Adrenal gland (tissue), 19 donors: ENCODE measurements around the gene DHRS2. TPM values are rescaled to one million over a fixed set of nuclear protein-coding genes. Genes with fewer than 3 reads are reported as not detected.
A peak's percentile ranks its signal among the peaks of the same experiment; 100 is the strongest.

Source experiments
- DNase-seq, 7 donors: peaks; one replicate each; pipeline ENCODE4 v3.0.0-alpha.2; 2019 to 2020
- H3K27ac ChIP-seq, 5 donors: fragments of 200-600 bp; sonication (generic) in 4 of 5; 1 replicate in 3 of 5; 2 replicates in 2 of 5; pipeline versions ENCODE4 v1.5.1 to v1.8.0; 2016 to 2020; ENCODE audit warnings: mild to moderate bottlenecking in 1 of 5
- H3K27me3 ChIP-seq: fragments of 200-600 bp; 2 replicates; pipeline ENCODE4 v1.8.0; 2021
- H3K36me3 ChIP-seq, 2 donors: fragments of 200-600 bp; replicated peaks in 1 of 2; 1 replicate in 1 of 2; 2 replicates in 1 of 2; pipeline versions ENCODE4 v1.5.1 to v1.8.0; 2018 to 2022
- H3K4me1 ChIP-seq, 2 donors: fragments of 200-600 bp; replicated peaks in 1 of 2; 1 replicate in 1 of 2; 2 replicates in 1 of 2; pipeline versions ENCODE4 v1.5.1 to v1.8.0; 2018 to 2021
- H3K4me3 ChIP-seq, 4 donors: fragments of 200-600 bp; sonication (generic) in 3 of 4; one replicate each; pipeline ENCODE4 v1.5.1; 2016 to 2018
- H3K9me3 ChIP-seq, 3 donors: fragments of 200-600 bp; sonication (generic) in 1 of 3; replicated peaks in 1 of 3; 1 replicate in 2 of 3; 2 replicates in 1 of 3; pipeline versions ENCODE4 v1.5.1 to v1.8.0; 2016 to 2021
- CTCF ChIP-seq, 6 experiments: fragments of 450-650 bp in 4 of 6; fragments of 200-600 bp in 2 of 6; sonication (generic) in 1 of 6; IDR thresholded peaks; 1 replicate in 5 of 6; 2 replicates in 1 of 6; pipeline versions ENCODE4 v1.5.1 to v1.8.0; 2016 to 2021; ENCODE audit warnings: antibody characterized with exemption in 6 of 6, mild to moderate bottlenecking in 2 of 6, moderate library complexity in 1 of 6
- POLR2A ChIP-seq, 2 donors: fragments of 450-650 bp; IDR thresholded peaks; one replicate each; pipeline ENCODE4 v1.6.1; 2017; ENCODE audit warnings: antibody characterized with exemption in 2 of 2, mild to moderate bottlenecking in 2 of 2, moderate library complexity in 1 of 2
- WGBS, 4 donors: extraction: QIAGEN DNeasy Blood & Tissue Kit in 2 of 4; methylation state at CpG; one replicate each; pipeline versions ENCODE4 v1.1.5 to v1.1.7; 2013 to 2017; 5-methylcytosine and 5-hydroxymethylcytosine counted together
- intact Hi-C, 2 donors: fragments of 100-400 bp; cut with DNase I; formaldehyde crosslinking; loops; one replicate each; pipeline versions ENCODE4 v1.14.1 to v1.15.0; 2022 to 2023
- long read RNA-seq, 10 donors: library from polyadenylated mRNA in 3 of 10; unstranded in 2 of 10; stranded (forward) in 1 of 10; transcript quantifications; one replicate each; pipeline ENCODE4 v2.0.0 and lab custom pipeline, GENCODE V29; 2021 to 2026
- polyA plus RNA-seq, 3 donors: library from polyadenylated mRNA; stranded (reverse); fragments of 200-250 nt in 2 of 3; fragments of 350-450 nt in 1 of 3; fragmentation: Illumina TruSeq in 1 of 3; extraction: RNeasy Lipid Tissue Mini Kit (QIAGEN cat#74804) in 1 of 3; gene quantifications; one replicate each; pipeline ENCODE4 v1.2.3, GENCODE V29; 2013 to 2014
- total RNA-seq, 9 donors: library from RNA; depleted of rRNA in 4 of 9; stranded (reverse); fragments of >200 nt in 4 of 9; fragments of 120-200 nt in 1 of 9; fragmentation: NEBNext Ultra II Directional in 1 of 9; extraction: Animal tissue kit (Norgen Biotek cat#: 25700) in 1 of 9; gene quantifications; one replicate each; pipeline versions ENCODE4 v1.1.0 to v1.2.4, GENCODE V29; 2013 to 2023
- donor health status: healthy with polysubstance abuse.
- donor health status: Bipolar disorder and iron deficiency.
- donor health status: DM: yes; HTN: yes; CAD: no.
- donor health status: DM: no; HTN: no; CAD: no.
- donor health status: DM: no; HTN: no; CAD: no.
- donor health status: DM: yes; HTN: yes; CAD: no.

DHRS2 gene
- total RNA-seq (1 to 10 TPM in 3 of 9 donors, under 1 TPM in 2, not detected in 4; 0.86 to 3.9 (median 1.2) TPM), polyA plus RNA-seq (1 to 10 TPM; 2.5 to 4.9 (median 2.7) TPM)
- long read RNA-seq, donor 1, partial matches to known transcripts, result 0 of 2 reads
- long read RNA-seq, donor 1, other reads (novel, unspliced or antisense), result 0 of 2 reads
- long read RNA-seq, donor 2, partial matches to known transcripts, result 0 of 2 reads
- long read RNA-seq, donor 2, other reads (novel, unspliced or antisense), result 0 of 2 reads
- long read RNA-seq, donor 3, partial matches to known transcripts, result 0 of 1 reads
- long read RNA-seq, donor 3, other reads (novel, unspliced or antisense), result 0 of 1 reads
- long read RNA-seq, donor 4, result 0 reads
- long read RNA-seq, donor 5, result 0 reads
- long read RNA-seq, donor 6, result 0 reads
- long read RNA-seq, donor 7, result 0 reads
- long read RNA-seq, donor 8, partial matches to known transcripts, result 0 of 2 reads
- long read RNA-seq, donor 8, other reads (novel, unspliced or antisense), result 0 of 2 reads
- long read RNA-seq, donor 9, transcript DHRS2-206 (1 exons, 2,595 nt), result major isoform, 7 of 7 reads
- long read RNA-seq, donor 9, partial matches to known transcripts, result 0 of 7 reads
- long read RNA-seq, donor 9, other reads (novel, unspliced or antisense), result 0 of 7 reads
- long read RNA-seq, donor 10, partial matches to known transcripts, result 0 of 2 reads
- long read RNA-seq, donor 10, other reads (novel, unspliced or antisense), result 0 of 2 reads

GRCh38 chr14:23636317-23637211 is at the start of gene DHRS2:
Gene DHRS2, plus strand, starts transcription at chr14:23636364. Its CDS starts 2,501 bp downstream, at chr14:23638865.
- intact Hi-C loops, result no loop called here
- TF ChIP-seq CTCF (IDR thresholded peaks at IDR 0.05) (no peak), POLR2A (IDR thresholded peaks at IDR 0.05) (no peak)
- WGBS, 4 donors, result 88 to 94% (median 90%) methylated on average over 21 to 23 of the region's 23 CpGs
- DNase-seq, result no peak
- no peak within 1 kb of the TSS for H3K27ac ChIP-seq
- no peak within 1 kb of the TSS for H3K4me3 ChIP-seq
- no peaks in the 10 kb centered on the region for H3K36me3 ChIP-seq
- H3K9me3 ChIP-seq, result no peaks in the 10 kb centered on the region
- H3K27me3 ChIP-seq, result no peaks in the 10 kb centered on the region
- H3K4me1 ChIP-seq, result peaks cover 8 to 31% of the 10 kb centered on the region in 2 donors

GRCh38 chr14:23588884-23589598 is 47.1 kb upstream of the DHRS2 start:
- DNase-seq, result peak; percentile 91 to 98 (median 95)
- intact Hi-C loops, result no loop called here
- Histone ChIP-seq H3K27ac (peak overlapping the region in 1 of 5 donors; percentile 70), H3K36me3 (no peaks in the 10 kb centered on the region), H3K27me3 (no peaks in the 10 kb centered on the region), H3K9me3 (no peaks in the 10 kb centered on the region), H3K4me1 (peaks cover 0 to 5% of the 10 kb centered on the region in 2 donors), H3K4me3 (no peak overlapping the region)
- TF ChIP-seq POLR2A (IDR thresholded peaks at IDR 0.05), result no peak
- peak; percentile 61 to 93 (median 84) for TF ChIP-seq CTCF (IDR thresholded peaks at IDR 0.05)
- 10 to 34% (median 15%) methylated on average over 3 to 5 of the region's 5 CpGs for WGBS, 4 donors

- intact Hi-C loops, result no loop called here
- H3K4me3 ChIP-seq, result no peak overlapping the region
- H3K27me3 ChIP-seq, result no peaks in the 10 kb centered on the region
- WGBS, 4 donors, result 82 to 97% (median 84%) methylated on average over 2 of the region's 2 CpGs
- DNase-seq, result peak in 1 of 7 donors; percentile 35
- H3K4me1 ChIP-seq, result peaks cover 0 to 5% of the 10 kb centered on the region in 2 donors
- H3K9me3 ChIP-seq, result no peaks in the 10 kb centered on the region
- H3K36me3 ChIP-seq, result no peaks in the 10 kb centered on the region
- TF ChIP-seq CTCF (IDR thresholded peaks at IDR 0.05) (no peak), POLR2A (IDR thresholded peaks at IDR 0.05) (no peak)
- H3K27ac ChIP-seq, result peak overlapping the region in 1 of 5 donors; percentile 70
These were observed 46.6 kb upstream of the DHRS2 start for GRCh38 chr14:23589606-23590005.
